OCI-LY7 (cell line): Measurements from ENCODE around the gene NTRK3. TPM values are rescaled to one million over a fixed set of nuclear protein-coding genes. Genes with fewer than 3 reads are reported as not detected.

Experiments
- BruUV-seq: library from RNA; stranded (reverse); fragments of 400-500 nt; replicated peaks from 2 replicates; lab custom pipeline; 2021; lab: Mats Ljungman, UMichigan
- CTCF ChIA-PET: fragments of 300-600 bp; sonication (Branson Sonifier 250); formaldehyde crosslinking; loops from one replicate; lab custom pipeline; 2022; ENCODE audit warnings: antibody characterized with exemption; ENCODE audit not compliant: unreplicated experiment; lab: Charles Lee
- POLR2A ChIA-PET: fragments of 300-600 bp; sonication (Branson Sonifier 250); formaldehyde crosslinking; loops from one replicate; lab custom pipeline; 2022; ENCODE audit warnings: antibody characterized with exemption; lab: Charles Lee
- DNase-seq: peaks from one replicate; pipeline ENCODE4 v3.0.0-alpha.2; 2015; ENCODE audit warnings: low spot score
- H2AFZ ChIP-seq: fragments of 200-600 bp; sonication (generic), shearing (Covaris generic); 2 replicates; pipeline ENCODE4 v1.6.1; 2014; ENCODE audit warnings: mild to moderate bottlenecking, antibody characterized with exemption, low read length, moderate library complexity
- H3K27ac ChIP-seq: fragments of 200-600 bp; sonication (generic); 2 replicates; pipeline ENCODE4 v1.5.1; 2014; ENCODE audit warnings: mixed run types, low read depth, mild to moderate bottlenecking, moderate library complexity, low read length, inconsistent platforms; ENCODE audit not compliant: poor library complexity, severe bottlenecking
- H3K36me3 ChIP-seq: fragments of 200-600 bp; sonication (generic); 2 replicates; pipeline ENCODE4 v1.6.1; 2014; ENCODE audit warnings: mild to moderate bottlenecking, antibody characterized with exemption, low read length, moderate library complexity, mixed read lengths; ENCODE audit not compliant: insufficient read depth
- H3K4me1 ChIP-seq: fragments of 200-600 bp; sonication (generic); 2 replicates; pipeline ENCODE4 v1.5.1; 2014; ENCODE audit warnings: mild to moderate bottlenecking, low read length; ENCODE audit not compliant: insufficient read depth, poor library complexity, severe bottlenecking
- H3K4me2 ChIP-seq: fragments of 200-600 bp; sonication (generic); 2 replicates; pipeline ENCODE4 v1.6.1; 2014; ENCODE audit warnings: mild to moderate bottlenecking, low read length
- H3K4me3 ChIP-seq: fragments of 200-600 bp; sonication (generic); 2 replicates; pipeline ENCODE4 v1.5.1; 2014; ENCODE audit warnings: mild to moderate bottlenecking, low read depth, low read length; ENCODE audit not compliant: poor library complexity, severe bottlenecking
- H3K79me2 ChIP-seq: fragments of 200-600 bp; sonication (generic); 2 replicates; pipeline ENCODE4 v1.6.1; 2016; ENCODE audit warnings: low read depth, mild to moderate bottlenecking, low read length, moderate library complexity, mixed read lengths; ENCODE audit not compliant: insufficient read depth
- H3K9me2 ChIP-seq: fragments of 200-600 bp; sonication (generic); 2 replicates; pipeline ENCODE4 v1.6.1; 2016; ENCODE audit warnings: mild to moderate bottlenecking, low read length, mixed read lengths; ENCODE audit not compliant: insufficient read depth
- H3K9me3 ChIP-seq: fragments of 200-600 bp; sonication (generic); 2 replicates; pipeline ENCODE4 v1.6.1; 2014; ENCODE audit warnings: mild to moderate bottlenecking, mixed run types, low read length, mixed read lengths
- H4K20me1 ChIP-seq: fragments of 200-600 bp; sonication (generic); 2 replicates; pipeline ENCODE4 v1.6.1; 2014; ENCODE audit warnings: mild to moderate bottlenecking, antibody characterized with exemption, low read length, moderate library complexity, mixed read lengths; ENCODE audit not compliant: insufficient read depth
- EZH2phosphoT487 ChIP-seq: fragments of 200-600 bp; sonication (generic); IDR thresholded peaks from 2 replicates; pipeline ENCODE4 v1.6.1; 2018; ENCODE audit warnings: low read depth, borderline replicate concordance, mild to moderate bottlenecking, mixed run types, antibody characterized with exemption, low read length, moderate library complexity, mixed read lengths
- intact Hi-C: fragments of 100-400 bp; cut with micrococcal nuclease; formaldehyde crosslinking; loops from one replicate; pipeline ENCODE4 v1.10.0; 2022; ENCODE audit not compliant: unreplicated experiment
- total RNA-seq, 2 experiments: library from RNA; depleted of rRNA in 1 of 2; stranded (reverse); fragments of >200 nt in 1 of 2; shearing (Covaris generic) in 1 of 2; gene quantifications; 2 replicates each; pipeline ENCODE4 v1.2.3, GENCODE V29; 2014 to 2022
- TF ChIP-seq, protein P1 (sequence below): fragments of 200-600 bp; sonication (generic); conservative IDR thresholded peaks from 2 replicates; pipeline ENCODE4 v1.5.1; 2014; ENCODE audit warnings: mild to moderate bottlenecking, antibody characterized with exemption, low read length, moderate library complexity, mixed read lengths

Gene NTRK3
- total RNA-seq, 2 experiments from 2014 or later: 0.50 to 2.5 TPM

- no peak overlapping the region for H2AFZ ChIP-seq
- no TSS peak for BruUV-seq
- no peaks in the 10 kb centered on the region for H3K79me2 ChIP-seq
- H3K4me1 ChIP-seq: no peaks in the 10 kb centered on the region
- H3K27ac ChIP-seq: no peak overlapping the region
- intact Hi-C loops: no loop called here
- ChIA-PET POLR2A (no interaction called here), CTCF (no interaction called here)
- no peaks in the 10 kb centered on the region for H3K9me2 ChIP-seq
- H3K4me2 ChIP-seq: no peak overlapping the region
- H3K36me3 ChIP-seq: no peaks in the 10 kb centered on the region
- TF ChIP-seq EZH2phosphoT487: no peak
- TF ChIP-seq, protein P1, sequence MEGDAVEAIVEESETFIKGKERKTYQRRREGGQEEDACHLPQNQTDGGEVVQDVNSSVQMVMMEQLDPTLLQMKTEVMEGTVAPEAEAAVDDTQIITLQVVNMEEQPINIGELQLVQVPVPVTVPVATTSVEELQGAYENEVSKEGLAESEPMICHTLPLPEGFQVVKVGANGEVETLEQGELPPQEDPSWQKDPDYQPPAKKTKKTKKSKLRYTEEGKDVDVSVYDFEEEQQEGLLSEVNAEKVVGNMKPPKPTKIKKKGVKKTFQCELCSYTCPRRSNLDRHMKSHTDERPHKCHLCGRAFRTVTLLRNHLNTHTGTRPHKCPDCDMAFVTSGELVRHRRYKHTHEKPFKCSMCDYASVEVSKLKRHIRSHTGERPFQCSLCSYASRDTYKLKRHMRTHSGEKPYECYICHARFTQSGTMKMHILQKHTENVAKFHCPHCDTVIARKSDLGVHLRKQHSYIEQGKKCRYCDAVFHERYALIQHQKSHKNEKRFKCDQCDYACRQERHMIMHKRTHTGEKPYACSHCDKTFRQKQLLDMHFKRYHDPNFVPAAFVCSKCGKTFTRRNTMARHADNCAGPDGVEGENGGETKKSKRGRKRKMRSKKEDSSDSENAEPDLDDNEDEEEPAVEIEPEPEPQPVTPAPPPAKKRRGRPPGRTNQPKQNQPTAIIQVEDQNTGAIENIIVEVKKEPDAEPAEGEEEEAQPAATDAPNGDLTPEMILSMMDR: no peak
- H4K20me1 ChIP-seq: no peaks in the 10 kb centered on the region
- H3K9me3 ChIP-seq: no peaks in the 10 kb centered on the region
- DNase-seq: no peak
- H3K4me3 ChIP-seq: no peak overlapping the region
Measured at GRCh38 chr15:88046576-88047129, 209.9 kb downstream of the NTRK3 start.

DNA sequence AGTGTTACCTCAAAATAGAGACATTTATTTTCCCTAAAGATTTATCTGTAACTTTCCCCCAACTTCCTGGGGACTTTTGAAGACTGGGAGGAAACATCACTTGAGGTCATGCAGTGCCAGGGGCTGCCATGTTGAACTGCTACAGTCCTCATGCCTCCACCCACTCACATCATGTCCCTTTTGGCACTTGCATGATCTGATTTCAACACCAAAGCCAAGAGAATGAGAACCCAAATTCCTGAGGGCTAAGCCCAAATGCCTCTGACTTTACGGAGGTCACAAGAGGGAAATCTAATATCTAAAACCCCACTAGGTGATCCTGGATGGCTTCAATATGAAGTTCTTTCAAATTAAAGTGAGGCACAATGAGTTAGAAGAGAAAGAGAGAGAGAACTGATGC, 213.1 kb downstream of the NTRK3 start:
- Histone ChIP-seq H3K79me2 (no peaks in the 10 kb centered on the region), H3K9me3 (no peaks in the 10 kb centered on the region), H3K27ac (no peak overlapping the region), H3K4me2 (no peak overlapping the region), H3K9me2 (no peaks in the 10 kb centered on the region), H3K4me1 (no peaks in the 10 kb centered on the region), H4K20me1 (no peaks in the 10 kb centered on the region), H3K4me3 (no peak overlapping the region), H3K36me3 (no peaks in the 10 kb centered on the region), H2AFZ (no peak overlapping the region)
- DNase-seq: no peak
- intact Hi-C loops: no loop called here
- no TSS peak for BruUV-seq
- ChIA-PET CTCF (no interaction called here), POLR2A (no interaction called here)
- no peak for TF ChIP-seq EZH2phosphoT487
- TF ChIP-seq, protein P1: no peak

DNA sequence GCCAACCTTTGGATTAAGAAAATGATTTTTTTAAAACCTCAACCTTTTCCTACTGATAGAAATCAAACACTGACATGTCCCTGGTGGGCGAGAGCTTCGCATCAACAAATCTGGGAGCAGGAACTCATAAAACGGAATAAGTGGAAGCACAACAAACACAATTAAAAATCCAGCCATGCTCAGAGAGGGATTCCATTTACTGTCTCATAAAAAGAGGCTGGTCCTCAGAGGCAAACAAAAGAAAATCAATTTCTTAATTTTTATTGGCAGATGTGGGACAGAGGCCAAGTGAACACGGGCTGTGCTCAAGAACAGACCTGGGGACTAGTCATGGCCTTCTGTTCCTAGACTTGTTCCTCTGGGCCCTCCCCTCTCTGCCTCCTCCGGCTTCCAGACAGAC, 214.5 kb downstream of the NTRK3 start:
- ChIA-PET CTCF (no interaction called here), POLR2A (interaction anchor here (0.7 kb wide), 1 partner anchor 1215 kb away, joined by 8 read pairs; no protein-coding TSS in a partner anchor)
- Histone ChIP-seq H3K9me2 (no peaks in the 10 kb centered on the region), H3K4me1 (no peaks in the 10 kb centered on the region), H3K27ac (no peak overlapping the region), H2AFZ (no peak overlapping the region), H3K4me3 (no peak overlapping the region), H3K79me2 (no peaks in the 10 kb centered on the region), H3K36me3 (no peaks in the 10 kb centered on the region), H4K20me1 (no peaks in the 10 kb centered on the region), H3K9me3 (no peaks in the 10 kb centered on the region), H3K4me2 (no peak overlapping the region)
- TF ChIP-seq, protein P1: no peak
- TF ChIP-seq EZH2phosphoT487: no peak
- no peak for DNase-seq
- no TSS peak for BruUV-seq
- intact Hi-C loops: no loop called here
